Loucy (cell line): ENCODE data around the gene RAB22A.

Experiments used
- H2AFZ ChIP-seq: fragments of 200-600 bp; sonication (generic); 2 replicates; pipeline ENCODE4 v1.6.0; 2016; ENCODE audit warnings: antibody characterized with exemption, mild to moderate bottlenecking, low read length, moderate library complexity
- H3F3A ChIP-seq: fragments of 200-600 bp; 2 replicates; pipeline ENCODE4 v1.6.0; 2016; ENCODE audit warnings: antibody characterized with exemption, low read depth, mild to moderate bottlenecking
- H3K27me3 ChIP-seq: fragments of 200-600 bp; sonication (generic); 2 replicates; pipeline ENCODE4 v1.6.1; 2014; ENCODE audit warnings: low read length, mild to moderate bottlenecking; ENCODE audit not compliant: insufficient read depth, poor library complexity, severe bottlenecking
- H3K36me3 ChIP-seq: fragments of 200-600 bp; sonication (generic); 2 replicates; pipeline ENCODE4 v1.6.1; 2016; ENCODE audit warnings: low read length; ENCODE audit not compliant: insufficient read depth
- H3K4me1 ChIP-seq: fragments of 200-600 bp; sonication (generic); 2 replicates; pipeline ENCODE4 v1.5.1; 2014; ENCODE audit warnings: low read length, mild to moderate bottlenecking; ENCODE audit not compliant: insufficient read depth, poor library complexity, severe bottlenecking
- H3K4me2 ChIP-seq: fragments of 200-600 bp; sonication (generic); 2 replicates; pipeline ENCODE4 v1.6.0; 2014; ENCODE audit warnings: antibody characterized with exemption, low read length, low read depth, mild to moderate bottlenecking; ENCODE audit not compliant: poor library complexity, severe bottlenecking
- H3K4me3 ChIP-seq: fragments of 200-600 bp; sonication (generic); 2 replicates; pipeline ENCODE4 v1.5.1; 2014; ENCODE audit warnings: low read length, mild to moderate bottlenecking, mixed read lengths; ENCODE audit not compliant: poor library complexity, severe bottlenecking
- H3K79me2 ChIP-seq: fragments of 200-600 bp; sonication (generic); 2 replicates; pipeline ENCODE4 v1.6.1; 2014; ENCODE audit warnings: low read length; ENCODE audit not compliant: insufficient read depth
- H3K9ac ChIP-seq: fragments of 200-600 bp; sonication (generic); 2 replicates; pipeline ENCODE4 v1.6.0; 2014; ENCODE audit warnings: mild to moderate bottlenecking, low read depth, low read length, moderate library complexity; ENCODE audit not compliant: poor library complexity, severe bottlenecking
- H3K9me2 ChIP-seq: fragments of 200-600 bp; sonication (generic); replicated peaks from 2 replicates; pipeline ENCODE4 v1.6.1; 2016; ENCODE audit warnings: low read depth, low read length, mixed read lengths
- H3K9me3 ChIP-seq: fragments of 200-600 bp; sonication (generic); 2 replicates; pipeline ENCODE4 v1.6.1; 2014; ENCODE audit warnings: mild to moderate bottlenecking, antibody characterized with exemption, low read length, low read depth; ENCODE audit not compliant: insufficient read depth
- H4K20me1 ChIP-seq: fragments of 200-600 bp; sonication (generic); 2 replicates; pipeline ENCODE4 v1.6.0; 2014; ENCODE audit warnings: antibody characterized with exemption, low read length, mild to moderate bottlenecking; ENCODE audit not compliant: insufficient read depth, poor library complexity, severe bottlenecking
- CTCF ChIP-seq: fragments of 200-600 bp; sonication (generic); conservative IDR thresholded peaks from 2 replicates; pipeline ENCODE4 v1.5.1; 2014; ENCODE audit warnings: mild to moderate bottlenecking, antibody characterized with exemption, low read length
- EZH2phosphoT487 ChIP-seq: fragments of 200-600 bp; IDR thresholded peaks from 2 replicates; pipeline ENCODE4 v1.6.1; 2018; ENCODE audit warnings: antibody characterized with exemption, mild to moderate bottlenecking, moderate library complexity, borderline replicate concordance

The RAB22A gene

GRCh38 chr20:58300321-58300720 is 9.2 kb upstream of the RAB22A start:
- Histone ChIP-seq H4K20me1 (no peaks in the 10 kb centered on the region), H3K79me2 (no peaks in the 10 kb centered on the region), H3K36me3 (no peaks in the 10 kb centered on the region), H3K9me3 (no peaks in the 10 kb centered on the region), H3F3A (no peaks in the 10 kb centered on the region), H2AFZ (no peak overlapping the region), H3K27me3 (no peaks in the 10 kb centered on the region), H3K9ac (no peak overlapping the region), H3K4me1 (no peaks in the 10 kb centered on the region), H3K9me2 (no peaks in the 10 kb centered on the region), H3K4me3 (no peak overlapping the region), H3K4me2 (no peak overlapping the region)
- TF ChIP-seq CTCF = no peak
- TF ChIP-seq EZH2phosphoT487 = no peak

- peaks cover 18% of the 10 kb centered on the region for H3K4me1 ChIP-seq
- no peaks in the 10 kb centered on the region for H3K79me2 ChIP-seq
- H3K36me3 ChIP-seq = no peaks in the 10 kb centered on the region
- H4K20me1 ChIP-seq = no peaks in the 10 kb centered on the region
- TF ChIP-seq CTCF (no peak), EZH2phosphoT487 (no peak)
- no peak overlapping the region for H3K9ac ChIP-seq
- no peaks in the 10 kb centered on the region for H3K9me3 ChIP-seq
- no peaks in the 10 kb centered on the region for H3K9me2 ChIP-seq
- H3F3A ChIP-seq = peaks cover 13% of the 10 kb centered on the region
- no peak overlapping the region for H3K4me3 ChIP-seq
- H2AFZ ChIP-seq = no peak overlapping the region
- H3K4me2 ChIP-seq = no peak overlapping the region
- no peaks in the 10 kb centered on the region for H3K27me3 ChIP-seq
Measured at GRCh38 chr20:58303547-58303946, 6.0 kb upstream of the RAB22A start.

- Histone ChIP-seq H3K9me2 (no peaks in the 10 kb centered on the region), H3K4me3 (no peak overlapping the region), H2AFZ (no peak overlapping the region), H3K9me3 (no peaks in the 10 kb centered on the region), H3K36me3 (no peaks in the 10 kb centered on the region), H3K79me2 (no peaks in the 10 kb centered on the region), H3K4me1 (peaks cover 18% of the 10 kb centered on the region), H3F3A (peaks cover 13% of the 10 kb centered on the region), H3K4me2 (no peak overlapping the region), H3K27me3 (no peaks in the 10 kb centered on the region), H3K9ac (no peak overlapping the region), H4K20me1 (no peaks in the 10 kb centered on the region)
- no peak for TF ChIP-seq CTCF
- TF ChIP-seq EZH2phosphoT487 = no peak
Measured at GRCh38 chr20:58305061-58305460, 4.5 kb upstream of the RAB22A start.
